ENCODE data around the gene LMO2. TPM values are rescaled to one million over a fixed set of nuclear protein-coding genes. Genes with fewer than 3 reads are reported as not detected.

The LMO2 gene
- total RNA-seq, 1 experiment from 2014 or later, result 0.64 TPM

- ChIA-PET POLR2A (no interaction called here), CTCF (no interaction called here)
Measured at GRCh38 chr11:33855500-33855899, 36.4 kb downstream of the LMO2 start.

GRCh38 chr11:33848717-33849390 is 43.0 kb downstream of the LMO2 start:
- Histone ChIP-seq H3K27ac (ENCODE audit: low read length) (no peak overlapping the region), H3K9me3 (ENCODE audit: control insufficient read depth, insufficient read depth, low read depth, low read length) (no peaks in the 10 kb centered on the region), H3K36me3 (ENCODE audit: control insufficient read depth, insufficient read depth, low read length) (no peaks in the 10 kb centered on the region), H3K27me3 (ENCODE audit: control insufficient read depth, insufficient read depth, low read length) (peaks cover 14% of the 10 kb centered on the region; the same call in 1 of the 2 replicates), H3K4me1 (ENCODE audit: control insufficient read depth, insufficient read depth, low read length) (no peaks in the 10 kb centered on the region), H3K4me3 (ENCODE audit: low read depth in 2 of 2, low read length in 2 of 2) (no peak overlapping the region)
- TF ChIP-seq CTCF (IDR thresholded peaks at IDR 0.05), result no peak
- no peak for TF ChIP-seq POLR2AphosphoS5 (IDR thresholded peaks at IDR 0.05; ENCODE audit: low read depth, low read length)
- TF ChIP-seq SIN3A (IDR thresholded peaks at IDR 0.05; ENCODE audit: borderline replicate concordance, insufficient read depth, low read depth, low read length), result no peak
- no peak for TF ChIP-seq TCF7L2 (IDR thresholded peaks at IDR 0.05; ENCODE audit: low read depth, low read length)
- TF ChIP-seq REST (IDR thresholded peaks at IDR 0.05; ENCODE audit: insufficient read depth in 1 of 2, low read depth in 2 of 2, low read length in 1 of 2), result no peak
- intact Hi-C loops (cut with micrococcal nuclease; ENCODE audit: unreplicated experiment) (no loop called here), in situ Hi-C loops (cut with HindIII; ENCODE audit: low pct_unique_long_range_greater_than_20kb, low sequenced_read_pairs) (no loop called here)
- no peak for ATAC-seq
- DNase-seq (ENCODE audit: low read depth, low spot score), result no peak
- BruUV-seq (replicated peaks), result no TSS peak
- ChIA-PET POLR2A (interaction anchor here (0.6 kb wide), 1 partner anchor 30 kb away, joined by 9 read pairs; no protein-coding TSS in a partner anchor), CTCF (no interaction called here)

More at GRCh38 chr11:33855500-33855899, 36.4 kb downstream of the LMO2 start:
- Histone ChIP-seq H3K4me3 (ENCODE audit: low read depth in 2 of 2, low read length in 2 of 2) (no peak overlapping the region), H3K9me3 (ENCODE audit: control insufficient read depth, insufficient read depth, low read depth, low read length) (no peaks in the 10 kb centered on the region), H3K4me1 (ENCODE audit: control insufficient read depth, insufficient read depth, low read length) (no peaks in the 10 kb centered on the region), H3K36me3 (ENCODE audit: control insufficient read depth, insufficient read depth, low read length) (no peaks in the 10 kb centered on the region), H3K27ac (ENCODE audit: low read length) (no peak overlapping the region), H3K27me3 (ENCODE audit: control insufficient read depth, insufficient read depth, low read length) (peaks cover 15% of the 10 kb centered on the region)
- no TSS peak for BruUV-seq (replicated peaks)
- TF ChIP-seq SIN3A (IDR thresholded peaks at IDR 0.05; ENCODE audit: borderline replicate concordance, insufficient read depth, low read depth, low read length) (no peak), POLR2AphosphoS5 (IDR thresholded peaks at IDR 0.05; ENCODE audit: low read depth, low read length) (no peak), CTCF (IDR thresholded peaks at IDR 0.05) (no peak), REST (IDR thresholded peaks at IDR 0.05; ENCODE audit: insufficient read depth in 1 of 2, low read depth in 2 of 2, low read length in 1 of 2) (no peak), TCF7L2 (IDR thresholded peaks at IDR 0.05; ENCODE audit: low read depth, low read length) (no peak)
- no peak for ATAC-seq
- intact Hi-C loops (cut with micrococcal nuclease; ENCODE audit: unreplicated experiment) (no loop called here), in situ Hi-C loops (cut with HindIII; ENCODE audit: low pct_unique_long_range_greater_than_20kb, low sequenced_read_pairs) (no loop called here)
- DNase-seq (ENCODE audit: low read depth, low spot score), result no peak
